ENCODE measurements around the gene ZNF652.

ZNF652 gene

GRCh38 chr17:49359990-49360795 lies 1.9 kb downstream of the ZNF652 start:
- no peak for DNase-seq (ENCODE audit: low read depth in 2 of 3, low spot score in 2 of 3)

DNA sequence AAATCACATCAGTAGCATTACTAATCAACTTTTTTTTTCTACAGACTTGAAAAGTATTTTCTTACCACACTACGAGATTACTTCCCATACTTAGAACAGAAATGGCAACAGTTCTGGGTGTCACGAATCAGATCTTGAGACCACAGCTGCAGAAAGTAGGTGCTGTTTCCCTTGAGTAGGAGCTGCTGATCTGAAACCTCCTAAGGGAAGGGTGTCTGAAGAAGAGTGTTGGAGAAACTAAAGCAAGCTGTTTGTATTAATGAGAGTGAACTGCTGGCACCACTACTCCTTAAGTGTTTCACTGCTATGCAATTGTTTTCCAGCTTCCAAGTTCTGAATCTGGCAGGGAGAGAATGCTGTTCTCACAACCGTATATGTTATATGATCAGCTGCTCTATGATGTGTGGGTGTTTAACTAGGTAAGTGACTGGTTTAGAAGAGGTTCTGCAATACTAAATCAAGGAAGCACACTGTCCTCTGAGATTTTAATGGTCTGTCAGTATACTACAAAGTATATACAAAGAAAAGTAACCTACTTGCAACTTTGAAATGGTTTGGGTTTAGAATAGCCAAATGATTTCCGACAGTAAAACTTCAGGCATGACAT lies 3.3 kb downstream of the ZNF652 start:
- DNase-seq (ENCODE audit: low read depth in 2 of 3, low spot score in 2 of 3): no peak

DNA sequence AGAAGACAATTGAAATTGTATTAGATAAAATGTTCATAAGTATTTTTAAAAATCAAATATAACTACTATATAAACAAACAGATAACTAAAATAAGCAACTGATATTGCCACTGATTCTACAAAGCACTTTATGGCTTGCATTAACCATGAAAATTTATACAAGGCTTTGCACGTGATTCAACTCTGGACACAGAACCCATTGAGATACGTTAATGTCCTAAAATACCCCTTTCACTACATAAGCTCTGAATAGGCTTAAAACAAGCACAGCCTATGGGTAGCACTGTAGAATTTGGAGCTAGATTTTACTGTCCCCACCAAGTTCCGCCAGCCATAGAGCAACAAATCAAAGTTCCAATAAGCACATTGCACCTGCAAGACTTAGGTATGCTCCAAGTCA lies 4.5 kb downstream of the ZNF652 start:
- no peak for DNase-seq (ENCODE audit: low read depth in 2 of 3, low spot score in 2 of 3)

DNA sequence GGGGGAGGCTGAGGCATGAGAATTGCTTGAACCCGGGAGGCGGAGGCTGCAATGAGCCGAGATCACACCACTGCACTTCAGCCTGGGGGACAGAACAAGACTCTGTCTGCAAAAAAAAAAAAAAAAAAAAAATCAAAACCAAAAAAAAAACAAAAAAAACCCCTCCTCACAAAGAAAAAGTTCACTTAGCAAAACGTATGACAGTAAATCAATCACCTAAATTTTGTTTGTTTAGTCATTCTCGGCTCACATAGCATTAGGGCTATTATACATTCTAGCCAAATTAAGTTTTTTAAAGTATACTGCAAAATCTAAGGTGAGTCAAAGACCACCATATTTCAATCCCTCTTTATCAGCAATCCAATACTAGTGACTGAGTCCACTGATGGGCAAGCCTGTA lies 5.7 kb downstream of the ZNF652 start:
- DNase-seq (ENCODE audit: low read depth in 2 of 3, low spot score in 2 of 3): no peak

- DNase-seq (ENCODE audit: low read depth in 2 of 3, low spot score in 2 of 3): no peak
These were observed 8.4 kb downstream of the ZNF652 start for GRCh38 chr17:49353607-49354006.

- DNase-seq (ENCODE audit: low read depth in 2 of 3, low spot score in 2 of 3): no peak
These were observed 9.4 kb downstream of the ZNF652 start for GRCh38 chr17:49352587-49353154.

DNA sequence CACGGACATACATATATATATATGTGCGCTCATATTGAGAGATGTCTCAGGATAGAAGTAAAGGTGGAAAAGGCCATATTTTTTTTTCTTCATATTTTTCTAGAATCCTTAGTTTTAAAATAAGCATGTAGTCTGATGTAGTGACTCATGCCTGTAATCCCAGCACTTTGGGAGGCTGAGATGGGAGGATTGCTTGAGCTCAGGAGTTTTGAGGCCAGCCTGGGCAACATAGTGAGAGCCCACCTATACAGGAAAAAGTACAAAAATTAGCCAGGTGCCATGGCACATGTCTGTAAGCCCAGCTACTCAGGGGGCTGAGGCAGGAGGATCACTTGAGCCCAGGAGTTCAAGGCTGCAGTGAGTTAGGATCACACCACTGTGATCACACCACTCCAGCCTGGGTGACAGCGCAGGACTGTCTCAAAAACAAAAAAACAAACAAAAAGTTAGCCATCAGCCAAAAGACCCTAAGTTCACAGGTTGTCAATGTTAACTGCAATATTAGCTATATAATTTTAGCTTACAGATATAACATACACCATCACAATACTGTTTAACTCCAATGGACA lies 10.4 kb downstream of the ZNF652 start:
- no peak for DNase-seq (ENCODE audit: low read depth in 2 of 3, low spot score in 2 of 3)

DNA sequence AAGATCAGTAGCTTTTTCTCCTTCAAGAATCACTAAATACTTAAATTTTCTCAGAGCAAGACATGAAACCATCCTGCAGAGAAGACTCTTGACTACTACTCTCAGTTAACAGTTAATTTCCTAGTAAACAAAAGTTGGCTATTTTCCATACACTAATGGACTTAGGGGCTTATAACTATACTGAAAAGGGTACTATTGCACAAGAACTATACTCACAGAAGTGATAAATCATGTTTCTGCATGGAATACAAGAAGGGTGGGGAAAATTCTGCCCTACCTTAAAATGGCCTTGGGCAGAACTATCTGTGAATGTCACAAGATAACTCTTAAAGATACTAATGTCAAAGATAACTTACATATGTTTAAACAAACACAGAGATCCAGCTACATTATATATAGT lies 12.5 kb downstream of the ZNF652 start:
- no peak for DNase-seq (ENCODE audit: low read depth in 2 of 3, low spot score in 2 of 3)

DNA sequence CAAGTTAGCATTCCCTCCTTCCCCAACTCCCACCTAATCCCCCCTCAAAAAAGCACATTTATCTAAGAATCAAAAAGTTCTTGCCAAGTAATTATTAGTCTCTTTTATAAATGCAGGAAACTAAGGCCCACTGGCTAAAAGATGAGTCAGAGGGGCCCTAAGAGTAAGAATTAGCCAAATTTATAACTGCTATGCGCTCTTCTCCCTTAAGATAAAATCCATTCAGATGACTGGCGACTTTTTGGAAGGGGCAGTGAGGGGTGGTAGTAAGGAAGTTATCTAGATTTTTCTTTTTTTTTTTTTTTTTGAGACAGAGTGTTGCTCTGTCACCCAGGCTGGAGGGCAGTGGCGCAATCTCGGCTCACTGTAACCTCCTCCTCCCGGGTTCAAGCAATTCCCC lies 17.1 kb downstream of the ZNF652 start:
- DNase-seq (ENCODE audit: low read depth in 2 of 3, low spot score in 2 of 3): no peak

DNA sequence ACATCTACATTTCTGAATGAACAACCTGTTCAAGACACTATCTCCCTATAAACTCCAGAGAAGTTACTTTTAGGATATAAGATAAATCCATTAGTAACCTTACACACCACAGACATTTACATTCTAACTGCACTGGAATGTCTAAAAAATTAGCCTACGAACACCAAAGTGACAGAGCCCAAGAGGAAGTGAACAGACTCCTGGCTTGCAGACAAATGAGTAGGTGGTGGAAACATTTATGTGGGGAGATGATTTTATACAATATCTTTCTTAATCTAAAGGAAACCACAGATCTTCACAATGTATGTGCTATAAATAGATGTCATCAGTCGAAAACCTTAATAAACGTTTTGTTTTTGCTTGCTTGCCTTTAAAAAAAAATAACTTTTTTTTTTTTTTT lies 18.8 kb downstream of the ZNF652 start:
- DNase-seq (ENCODE audit: low read depth in 2 of 3, low spot score in 2 of 3): no peak

GRCh38 chr17:49342575-49342936 lies 19.5 kb downstream of the ZNF652 start:
- no peak for DNase-seq (ENCODE audit: low read depth in 2 of 3, low spot score in 2 of 3)

- no peak for DNase-seq (ENCODE audit: low read depth in 2 of 3, low spot score in 2 of 3)
These were observed 20.7 kb downstream of the ZNF652 start for GRCh38 chr17:49341356-49341755.

GRCh38 chr17:49339354-49339753 lies 22.7 kb downstream of the ZNF652 start:
- DNase-seq (ENCODE audit: low read depth in 2 of 3, low spot score in 2 of 3): no peak

DNA sequence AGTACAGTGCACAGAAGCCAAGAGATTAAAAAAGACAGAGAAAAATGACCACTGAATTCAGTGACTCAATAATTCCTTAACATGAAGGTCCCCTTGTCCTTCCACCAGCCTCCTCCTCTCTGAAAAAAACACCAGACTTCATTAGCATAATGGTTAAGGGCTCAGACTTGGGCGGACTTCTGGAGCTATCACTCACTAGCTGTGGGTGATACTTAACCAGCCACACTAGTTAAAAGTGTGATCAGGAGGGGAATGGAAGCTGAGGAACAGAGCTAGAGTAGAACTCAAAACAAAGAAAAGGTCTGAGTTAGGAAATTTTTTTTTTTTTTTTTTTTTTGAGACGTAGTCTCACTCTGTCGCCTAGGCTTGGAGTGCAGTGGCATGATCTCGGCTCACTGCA lies 23.2 kb downstream of the ZNF652 start:
- no peak for DNase-seq (ENCODE audit: low read depth in 2 of 3, low spot score in 2 of 3)

- DNase-seq (ENCODE audit: low read depth in 2 of 3, low spot score in 2 of 3): no peak
These were observed 24.2 kb downstream of the ZNF652 start for GRCh38 chr17:49337884-49338283.

GRCh38 chr17:49334744-49335512 lies 27.1 kb downstream of the ZNF652 start:
- DNase-seq (ENCODE audit: low read depth in 2 of 3, low spot score in 2 of 3): no peak

GRCh38 chr17:49333804-49334203 lies 28.2 kb downstream of the ZNF652 start:
- DNase-seq (ENCODE audit: low read depth in 2 of 3, low spot score in 2 of 3): no peak

GRCh38 chr17:49327835-49328784 lies 33.9 kb downstream of the ZNF652 start:
- no peak for DNase-seq (ENCODE audit: low read depth in 2 of 3, low spot score in 2 of 3)

- no peak for DNase-seq (ENCODE audit: low read depth in 2 of 3, low spot score in 2 of 3)
These were observed 36.1 kb downstream of the ZNF652 start for GRCh38 chr17:49325980-49326379.

DNA sequence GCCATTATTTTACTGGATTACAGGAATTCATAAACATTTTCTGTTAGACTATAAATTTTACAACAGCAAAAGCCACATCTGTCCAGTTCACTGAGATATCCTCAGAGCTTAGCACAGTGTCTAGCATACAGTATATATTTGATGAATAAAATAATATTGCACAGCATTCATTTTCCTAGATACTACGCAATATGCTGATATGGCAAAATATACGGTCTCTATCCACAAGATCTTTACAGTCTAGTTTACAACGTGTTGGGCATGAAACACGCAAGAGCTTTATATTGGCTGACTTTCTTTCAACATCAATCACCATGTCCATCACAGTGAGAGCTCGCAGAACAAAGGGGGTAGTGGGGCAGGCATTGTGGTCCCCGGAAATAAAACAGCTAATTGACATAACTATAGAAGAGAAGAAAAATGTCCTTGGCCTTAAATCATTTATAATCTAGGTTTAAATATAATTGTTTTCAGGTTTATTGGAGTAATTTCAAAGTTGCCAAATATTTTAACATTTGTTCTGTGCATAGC lies 43.5 kb downstream of the ZNF652 start:
- DNase-seq (ENCODE audit: low read depth in 2 of 3, low spot score in 2 of 3): no peak

Data from activated CD8-positive, alpha-beta memory T cell treated with anti-CD3 and anti-CD28 coated beads for 48 hours (primary cell).